HL-60 (cell line): ENCODE data around the gene PACS1.

ENCODE experiments used
- DNase-seq, 2 experiments: peaks; one replicate each; pipeline ENCODE4 v3.0.0-alpha.2; 2010 to 2020; ENCODE audit warnings: low read depth in 1 of 2, low spot score in 1 of 2
- H3K27ac ChIP-seq: fragments of 250-450 bp; sonication (Bioruptor Pico); replicated peaks from 2 replicates; pipeline ENCODE4 v1.5.1; 2020; ENCODE audit warnings: mild to moderate bottlenecking, moderate library complexity
- H3K27me3 ChIP-seq: fragments of 250-450 bp; sonication (Bioruptor Pico); 2 replicates; pipeline ENCODE4 v1.5.1; 2021; ENCODE audit warnings: mild to moderate bottlenecking, moderate library complexity; ENCODE audit not compliant: insufficient read depth, poor library complexity, severe bottlenecking
- H3K4me3 ChIP-seq: replicated peaks from 2 replicates; pipeline ENCODE4 v1.5.1; 2011; ENCODE audit warnings: mild to moderate bottlenecking, control low read depth, low read length; ENCODE audit not compliant: insufficient read depth
- CTCF ChIP-seq: IDR thresholded peaks from one replicate; pipeline ENCODE4 v1.5.1; 2011; ENCODE audit warnings: low read length, control low read depth, inconsistent platforms; ENCODE audit not compliant: insufficient read depth
- GABPA ChIP-seq: IDR thresholded peaks from 2 replicates; pipeline ENCODE4 v1.6.1; 2012; ENCODE audit warnings: low read depth
- POLR2AphosphoS5 ChIP-seq: IDR thresholded peaks from 2 replicates; pipeline ENCODE4 v1.6.1; 2012; ENCODE audit warnings: low read depth
- REST ChIP-seq: IDR thresholded peaks from 2 replicates; pipeline ENCODE4 v1.6.1; 2012; ENCODE audit warnings: low read depth; ENCODE audit not compliant: insufficient replicate concordance
- SPI1 ChIP-seq: IDR thresholded peaks from 2 replicates; pipeline ENCODE4 v1.6.1; 2012; ENCODE audit warnings: low read depth, mild to moderate bottlenecking, borderline replicate concordance

The PACS1 gene

DNA sequence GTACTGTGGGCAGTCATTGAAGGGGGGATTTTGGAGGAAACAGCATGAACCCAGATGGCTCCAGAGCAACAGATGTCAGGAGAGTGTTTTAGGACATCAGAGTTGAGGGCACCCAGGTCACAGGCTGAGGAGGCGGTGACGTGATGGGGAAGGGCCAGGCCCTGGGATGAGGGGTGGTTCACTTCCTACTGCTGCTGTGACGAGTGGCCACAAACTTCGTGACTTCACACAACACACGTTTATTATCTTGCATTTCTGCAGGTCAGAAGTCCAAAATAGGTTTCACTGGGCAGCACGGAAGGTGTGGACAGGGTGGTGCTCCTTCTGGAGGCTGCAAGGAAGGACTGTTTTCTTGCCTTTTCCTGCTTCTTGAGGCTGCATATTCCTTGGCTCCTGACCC is 120.7 kb downstream of the PACS1 start:
- no peak for TF ChIP-seq GABPA
- no peak for TF ChIP-seq REST
- TF ChIP-seq CTCF: no peak
- TF ChIP-seq POLR2AphosphoS5: no peak
- TF ChIP-seq SPI1: no peak
- Histone ChIP-seq H3K27me3 (no peaks in the 10 kb centered on the region), H3K27ac (no peak overlapping the region), H3K4me3 (no peak overlapping the region)
- no peak for DNase-seq

- H3K27ac ChIP-seq: no peak overlapping the region
- DNase-seq: no peak
- H3K27me3 ChIP-seq: no peaks in the 10 kb centered on the region
- TF ChIP-seq REST: no peak
- no peak for TF ChIP-seq POLR2AphosphoS5
- no peak for TF ChIP-seq CTCF
- TF ChIP-seq GABPA: no peak
- no peak for TF ChIP-seq SPI1
- H3K4me3 ChIP-seq: no peak overlapping the region
Observed at GRCh38 chr11:66192181-66192863, 122.2 kb downstream of the PACS1 start.

DNA sequence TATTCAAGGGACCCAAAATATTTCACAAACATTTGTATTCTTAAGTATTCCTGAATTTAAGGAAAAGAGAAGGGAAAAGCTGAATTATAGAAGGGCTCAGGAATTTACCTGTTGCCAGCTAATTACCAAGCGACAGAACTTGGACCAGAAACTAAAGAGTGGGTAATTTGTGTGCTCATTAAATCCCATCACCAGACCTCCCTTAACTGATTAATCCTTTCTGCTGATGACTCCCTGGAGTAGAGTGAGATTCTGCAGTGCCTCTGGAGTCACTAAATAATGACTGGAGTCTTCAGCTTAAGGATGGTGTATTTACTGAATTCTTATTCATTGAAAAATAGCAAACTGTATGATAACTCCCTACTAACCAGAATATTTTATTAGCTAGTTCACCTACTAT is 124.3 kb downstream of the PACS1 start:
- Histone ChIP-seq H3K4me3 (no peak overlapping the region), H3K27ac (no peak overlapping the region), H3K27me3 (no peaks in the 10 kb centered on the region)
- DNase-seq: no peak
- TF ChIP-seq CTCF: no peak

GRCh38 chr11:66195867-66196266 is 125.8 kb downstream of the PACS1 start:
- H3K4me3 ChIP-seq: no peak overlapping the region
- H3K27me3 ChIP-seq: no peaks in the 10 kb centered on the region
- no peak for DNase-seq
- no peak overlapping the region for H3K27ac ChIP-seq
- TF ChIP-seq REST (no peak), CTCF (no peak), SPI1 (no peak), POLR2AphosphoS5 (no peak), GABPA (no peak)
